Sigmoid colon (tissue), 4 donors: ENCODE measurements around the gene PLA2G4F.

Source experiments
- EP300 ChIP-seq, 4 donors: sonication (generic); formaldehyde crosslinking; IDR thresholded peaks; one replicate each; pipeline ENCODE4 v1.6.1; 2017; ENCODE audit warnings: antibody characterized with exemption in 4 of 4
- TF ChIP-seq, protein P1 (sequence below), 4 experiments: fragments of 450-650 bp in 3 of 4; fragments of 200-600 bp in 1 of 4; IDR thresholded peaks; one replicate each; pipeline ENCODE4 v1.5.1; 2016 to 2019; ENCODE audit warnings: antibody characterized with exemption in 4 of 4, mild to moderate bottlenecking in 3 of 4, moderate library complexity in 2 of 4

DNA sequence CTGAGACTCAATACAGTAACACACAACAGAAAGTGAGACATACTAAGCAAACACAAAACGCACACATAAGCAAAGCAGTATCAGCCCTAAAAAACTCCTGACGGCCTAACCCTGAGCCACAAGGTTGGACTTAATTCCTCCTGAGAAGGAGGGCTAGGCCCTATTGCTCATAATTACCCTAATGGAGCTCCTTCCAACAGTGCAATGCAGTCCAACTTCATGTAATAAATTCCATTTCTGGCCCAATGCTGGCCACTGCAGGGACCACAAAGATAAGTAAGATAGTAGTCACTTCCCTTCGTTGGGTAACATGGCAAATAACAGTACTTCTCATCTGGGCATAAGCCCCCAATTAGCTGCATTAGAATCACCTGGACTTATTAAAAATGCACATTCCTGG, 47.5 kb upstream of the PLA2G4F start:
- TF ChIP-seq, protein P1, sequence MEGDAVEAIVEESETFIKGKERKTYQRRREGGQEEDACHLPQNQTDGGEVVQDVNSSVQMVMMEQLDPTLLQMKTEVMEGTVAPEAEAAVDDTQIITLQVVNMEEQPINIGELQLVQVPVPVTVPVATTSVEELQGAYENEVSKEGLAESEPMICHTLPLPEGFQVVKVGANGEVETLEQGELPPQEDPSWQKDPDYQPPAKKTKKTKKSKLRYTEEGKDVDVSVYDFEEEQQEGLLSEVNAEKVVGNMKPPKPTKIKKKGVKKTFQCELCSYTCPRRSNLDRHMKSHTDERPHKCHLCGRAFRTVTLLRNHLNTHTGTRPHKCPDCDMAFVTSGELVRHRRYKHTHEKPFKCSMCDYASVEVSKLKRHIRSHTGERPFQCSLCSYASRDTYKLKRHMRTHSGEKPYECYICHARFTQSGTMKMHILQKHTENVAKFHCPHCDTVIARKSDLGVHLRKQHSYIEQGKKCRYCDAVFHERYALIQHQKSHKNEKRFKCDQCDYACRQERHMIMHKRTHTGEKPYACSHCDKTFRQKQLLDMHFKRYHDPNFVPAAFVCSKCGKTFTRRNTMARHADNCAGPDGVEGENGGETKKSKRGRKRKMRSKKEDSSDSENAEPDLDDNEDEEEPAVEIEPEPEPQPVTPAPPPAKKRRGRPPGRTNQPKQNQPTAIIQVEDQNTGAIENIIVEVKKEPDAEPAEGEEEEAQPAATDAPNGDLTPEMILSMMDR (IDR thresholded peaks at IDR 0.05) = no peak
- no peak for TF ChIP-seq EP300 (IDR thresholded peaks at IDR 0.05)
